ENCODE results near the gene ADAMTS15. TPM values are rescaled to one million over a fixed set of nuclear protein-coding genes. Genes with fewer than 3 reads are reported as not detected.

The ADAMTS15 gene
- total RNA-seq, 1 donor from 2014 or later: 1.2 TPM

- H3K27me3 Mint-ChIP-seq: no peaks in the 10 kb centered on the region
- H3K36me3 Mint-ChIP-seq (ENCODE audit: insufficient read depth): no peaks in the 10 kb centered on the region
- H3K9me3 Mint-ChIP-seq (ENCODE audit: low read depth): peaks cover 3% of the 10 kb centered on the region
- no peak for DNase-seq (ENCODE audit: low spot score, unreplicated experiment)
- H3K4me1 Mint-ChIP-seq (ENCODE audit: low read depth): peaks cover 14% of the 10 kb centered on the region
- no peak overlapping the region for H3K4me3 Mint-ChIP-seq (ENCODE audit: low read depth)
- no peak overlapping the region for H3K27ac Mint-ChIP-seq
- TF ChIP-seq, protein P1, sequence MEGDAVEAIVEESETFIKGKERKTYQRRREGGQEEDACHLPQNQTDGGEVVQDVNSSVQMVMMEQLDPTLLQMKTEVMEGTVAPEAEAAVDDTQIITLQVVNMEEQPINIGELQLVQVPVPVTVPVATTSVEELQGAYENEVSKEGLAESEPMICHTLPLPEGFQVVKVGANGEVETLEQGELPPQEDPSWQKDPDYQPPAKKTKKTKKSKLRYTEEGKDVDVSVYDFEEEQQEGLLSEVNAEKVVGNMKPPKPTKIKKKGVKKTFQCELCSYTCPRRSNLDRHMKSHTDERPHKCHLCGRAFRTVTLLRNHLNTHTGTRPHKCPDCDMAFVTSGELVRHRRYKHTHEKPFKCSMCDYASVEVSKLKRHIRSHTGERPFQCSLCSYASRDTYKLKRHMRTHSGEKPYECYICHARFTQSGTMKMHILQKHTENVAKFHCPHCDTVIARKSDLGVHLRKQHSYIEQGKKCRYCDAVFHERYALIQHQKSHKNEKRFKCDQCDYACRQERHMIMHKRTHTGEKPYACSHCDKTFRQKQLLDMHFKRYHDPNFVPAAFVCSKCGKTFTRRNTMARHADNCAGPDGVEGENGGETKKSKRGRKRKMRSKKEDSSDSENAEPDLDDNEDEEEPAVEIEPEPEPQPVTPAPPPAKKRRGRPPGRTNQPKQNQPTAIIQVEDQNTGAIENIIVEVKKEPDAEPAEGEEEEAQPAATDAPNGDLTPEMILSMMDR (IDR thresholded peaks at IDR 0.05; ENCODE audit: unreplicated experiment): no peak
Measured at GRCh38 chr11:130483124-130483523, 34.7 kb downstream of the ADAMTS15 start.

- TF ChIP-seq, protein P1 (IDR thresholded peaks at IDR 0.05; ENCODE audit: unreplicated experiment): no peak
- H3K9me3 Mint-ChIP-seq (ENCODE audit: low read depth): peaks cover 3% of the 10 kb centered on the region
- no peaks in the 10 kb centered on the region for H3K36me3 Mint-ChIP-seq (ENCODE audit: insufficient read depth)
- no peak overlapping the region for H3K4me3 Mint-ChIP-seq (ENCODE audit: low read depth)
- DNase-seq (ENCODE audit: low spot score, unreplicated experiment): no peak
- H3K4me1 Mint-ChIP-seq (ENCODE audit: low read depth): peaks cover 15% of the 10 kb centered on the region
- no peak overlapping the region for H3K27ac Mint-ChIP-seq
- no peaks in the 10 kb centered on the region for H3K27me3 Mint-ChIP-seq
Measured at GRCh38 chr11:130485983-130486382, 37.5 kb downstream of the ADAMTS15 start.

- Mint-ChIP-seq H3K9me3 (ENCODE audit: low read depth) (peaks cover 3% of the 10 kb centered on the region), H3K36me3 (ENCODE audit: insufficient read depth) (no peaks in the 10 kb centered on the region), H3K27ac (no peak overlapping the region), H3K4me3 (ENCODE audit: low read depth) (no peak overlapping the region), H3K27me3 (no peaks in the 10 kb centered on the region), H3K4me1 (ENCODE audit: low read depth) (peaks cover 15% of the 10 kb centered on the region)
- TF ChIP-seq, protein P1 (IDR thresholded peaks at IDR 0.05; ENCODE audit: unreplicated experiment): no peak
- DNase-seq (ENCODE audit: low spot score, unreplicated experiment): no peak
Measured at GRCh38 chr11:130486391-130486836, 38.0 kb downstream of the ADAMTS15 start.

GRCh38 chr11:130486987-130487923 lies 38.8 kb downstream of the ADAMTS15 start:
- TF ChIP-seq, protein P1 (IDR thresholded peaks at IDR 0.05; ENCODE audit: unreplicated experiment): no peak
- DNase-seq (ENCODE audit: low spot score, unreplicated experiment): no peak
- Mint-ChIP-seq H3K4me3 (ENCODE audit: low read depth) (no peak overlapping the region), H3K9me3 (ENCODE audit: low read depth) (peaks cover 3% of the 10 kb centered on the region), H3K4me1 (ENCODE audit: low read depth) (peaks cover 15% of the 10 kb centered on the region), H3K27ac (no peak overlapping the region), H3K36me3 (ENCODE audit: insufficient read depth) (no peaks in the 10 kb centered on the region), H3K27me3 (no peaks in the 10 kb centered on the region)

DNA sequence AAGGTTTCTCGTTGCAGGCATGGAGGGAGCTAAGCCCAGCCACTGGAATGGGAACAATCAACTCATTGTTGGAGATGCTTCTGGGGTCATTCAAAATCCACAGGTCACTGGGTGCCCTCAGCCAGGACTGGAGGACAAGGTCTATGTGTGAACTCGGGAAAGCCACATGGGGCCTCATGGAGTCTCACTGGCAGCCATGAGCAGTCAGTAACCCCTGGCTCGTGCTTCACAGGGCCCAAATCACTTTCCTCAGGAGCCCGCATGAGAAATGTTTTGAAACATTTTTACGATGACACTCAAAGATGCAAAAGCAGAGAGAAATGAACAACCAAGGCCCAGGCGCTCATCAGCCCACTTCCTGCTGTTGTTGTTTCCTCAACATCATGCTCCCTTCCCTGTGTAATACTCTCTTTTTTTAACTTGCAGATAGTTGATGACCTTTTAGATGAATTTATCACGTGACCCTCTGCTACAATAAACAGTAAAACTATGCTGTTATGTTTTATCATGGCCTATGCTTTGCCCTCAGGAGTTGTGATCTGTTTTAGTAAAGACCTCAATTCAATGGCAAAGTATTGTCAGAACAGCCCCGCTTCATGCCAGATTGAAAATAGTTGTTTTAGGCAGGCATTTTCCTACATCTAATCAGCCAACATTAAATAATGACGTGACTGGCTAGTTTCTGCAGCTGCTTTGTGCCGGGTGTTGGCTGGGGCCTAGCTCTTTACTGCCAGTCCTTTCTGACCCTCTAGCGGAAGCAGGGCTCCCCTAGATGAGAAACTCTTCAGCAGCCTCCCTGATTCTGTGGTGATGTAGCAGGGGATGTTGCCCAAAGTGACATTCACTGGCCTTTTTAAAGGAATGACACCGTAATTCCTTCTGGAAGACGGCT lies 39.7 kb downstream of the ADAMTS15 start:
- Mint-ChIP-seq H3K27ac (no peak overlapping the region), H3K36me3 (ENCODE audit: insufficient read depth) (no peaks in the 10 kb centered on the region), H3K27me3 (no peaks in the 10 kb centered on the region), H3K4me3 (ENCODE audit: low read depth) (no peak overlapping the region), H3K9me3 (ENCODE audit: low read depth) (peaks cover 3% of the 10 kb centered on the region), H3K4me1 (ENCODE audit: low read depth) (peaks cover 15% of the 10 kb centered on the region)
- TF ChIP-seq, protein P1 (IDR thresholded peaks at IDR 0.05; ENCODE audit: unreplicated experiment): no peak
- no peak for DNase-seq (ENCODE audit: low spot score, unreplicated experiment)
